ENCODE results near the gene BDKRB2.

DNA sequence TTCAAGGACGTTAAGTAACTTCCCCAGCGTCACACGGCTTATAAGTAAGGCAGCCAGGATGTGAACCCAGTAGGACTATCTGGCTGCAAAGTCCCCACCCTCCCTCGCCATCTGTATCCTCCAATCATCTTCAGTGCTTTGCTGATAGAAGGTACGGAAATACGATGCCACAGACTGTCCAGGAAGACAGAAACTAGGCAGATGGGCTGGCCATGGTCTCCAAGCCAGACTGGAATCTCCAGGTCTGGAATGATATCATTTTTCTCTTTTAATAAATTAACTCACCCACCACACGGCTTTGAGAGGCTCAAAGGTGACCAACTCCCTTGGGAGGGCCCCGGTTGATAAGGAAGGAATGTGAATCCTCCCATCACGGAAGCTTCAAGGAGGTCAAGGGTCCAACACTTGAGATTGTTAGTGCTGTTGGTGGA lies 35.1 kb downstream of the BDKRB2 start:
- TF ChIP-seq POLR2AphosphoS5 (IDR thresholded peaks at IDR 0.05; ENCODE audit: low read depth, low read length) (no peak), POLR2A (IDR thresholded peaks at IDR 0.05; ENCODE audit: low read depth, low read length) (no peak)

Measured in GM12892 (cell line).